K562 (cell line): ENCODE measurements around the gene GATAD2B. TPM values are rescaled to one million over a fixed set of nuclear protein-coding genes. Genes with fewer than 3 reads are reported as not detected.

ENCODE experiments used
- CBFA2T2 ChIP-seq: fragments of 450-650 bp; conservative IDR thresholded peaks from 2 replicates; pipeline ENCODE4 v1.6.1; 2017; ENCODE audit warnings: mild to moderate bottlenecking
- CBX1 ChIP-seq: sonication (generic); IDR thresholded peaks from 2 replicates; pipeline ENCODE4 v1.6.1; 2016; ENCODE audit warnings: antibody characterized with exemption, low read depth, mild to moderate bottlenecking
- CEBPZ ChIP-seq: fragments of 150-350 bp; IDR thresholded peaks from 2 replicates; pipeline ENCODE4 v1.6.1; 2014; ENCODE audit warnings: low read depth, mild to moderate bottlenecking, low read length, borderline replicate concordance
- CSDE1 ChIP-seq, 2 experiments: fragments of 450-650 bp; IDR thresholded peaks; 2 replicates each; pipeline ENCODE4 v1.6.1; 2016; ENCODE audit warnings: mild to moderate bottlenecking in 1 of 2
- DNMT1 ChIP-seq: fragments of 450-650 bp; IDR thresholded peaks from 2 replicates; pipeline ENCODE4 v1.6.1; 2016; ENCODE audit warnings: antibody characterized with exemption, mild to moderate bottlenecking
- EZH2 ChIP-seq: IDR thresholded peaks from 2 replicates; pipeline ENCODE4 v1.6.1; 2012; ENCODE audit warnings: low read depth, mild to moderate bottlenecking, inconsistent platforms, low read length, borderline replicate concordance
- KAT2B ChIP-seq: IDR thresholded peaks from one replicate; pipeline ENCODE4 v1.6.1; 2012; ENCODE audit warnings: low read depth, mild to moderate bottlenecking, control low read depth, inconsistent platforms, low read length, moderate library complexity
- MYBL2 ChIP-seq, 2 experiments: fragments of 450-650 bp in 1 of 2; sonication (generic) in 1 of 2; formaldehyde crosslinking in 1 of 2; IDR thresholded peaks; 2 replicates each; pipeline versions ENCODE4 v1.6.1 to v1.8.1; 2017 to 2022; ENCODE audit warnings: borderline replicate concordance in 1 of 2, inconsistent platforms in 1 of 2, low read depth in 1 of 2, mild to moderate bottlenecking in 1 of 2, missing genetic modification reagents in 1 of 2, moderate library complexity in 1 of 2
- NCOA1 ChIP-seq: fragments of 450-650 bp; IDR thresholded peaks from 2 replicates; pipeline ENCODE4 v1.6.1; 2016; ENCODE audit warnings: low read depth
- NCOA6 ChIP-seq: fragments of 450-650 bp; IDR thresholded peaks from 2 replicates; pipeline ENCODE4 v1.6.1; 2017; ENCODE audit warnings: mild to moderate bottlenecking
- NR2C1 ChIP-seq, 2 experiments: fragments of 450-650 bp; IDR thresholded peaks; 2 replicates each; pipeline ENCODE4 v1.6.1; 2017; ENCODE audit warnings: mild to moderate bottlenecking in 2 of 2, antibody characterized with exemption in 1 of 2, inconsistent platforms in 1 of 2, missing compliant biosample characterization in 1 of 2, missing genetic modification characterization in 1 of 2
- POLR3A ChIP-seq: IDR thresholded peaks from 2 replicates; pipeline ENCODE4 v1.6.1; 2011; ENCODE audit warnings: borderline replicate concordance, mild to moderate bottlenecking, moderate library complexity; ENCODE audit not compliant: insufficient read length, insufficient read depth; ENCODE audit errors: extremely low read depth
- PTBP1 ChIP-seq: fragments of 200-400 bp; formaldehyde crosslinking; IDR thresholded peaks from 2 replicates; pipeline ENCODE4 v1.6.1; 2017; ENCODE audit warnings: low read depth, low read length
- RAD21 ChIP-seq, 2 experiments: fragments of 250-450 bp in 1 of 2; fragments of 450-650 bp in 1 of 2; sonication (Bioruptor Pico) in 1 of 2; formaldehyde crosslinking in 1 of 2; IDR thresholded peaks in 1 of 2; conservative IDR thresholded peaks in 1 of 2; 2 replicates each; pipeline versions ENCODE4 v1.4.0 to v1.8.0; 2020 to 2022; ENCODE audit warnings: mild to moderate bottlenecking in 2 of 2, moderate library complexity in 1 of 2
- RBFOX2 ChIP-seq: fragments of 200-400 bp; formaldehyde crosslinking; IDR thresholded peaks from 2 replicates; pipeline ENCODE4 v1.6.1; 2017; ENCODE audit warnings: low read depth, mild to moderate bottlenecking, low read length, moderate library complexity
- SMC3 ChIP-seq: conservative IDR thresholded peaks from 2 replicates; pipeline ENCODE4 v1.6.1; 2011; ENCODE audit warnings: low read depth, low read length, improper control_type of control experiment; ENCODE audit not compliant: insufficient read depth
- TAF7 ChIP-seq: fragments of 450-650 bp; IDR thresholded peaks from 2 replicates; pipeline ENCODE4 v1.6.1; 2016; ENCODE audit warnings: missing genetic modification characterization, missing compliant biosample characterization
- ZFP36 ChIP-seq: fragments of 150-350 bp; IDR thresholded peaks from 2 replicates; pipeline ENCODE4 v1.6.1; 2018; ENCODE audit warnings: low read length, low read depth; ENCODE audit not compliant: partially characterized antibody
- ZFPM2 ChIP-seq: fragments of 250-450 bp; sonication (Bioruptor Pico); IDR thresholded peaks from 2 replicates; pipeline ENCODE4 v1.5.1; 2022; ENCODE audit warnings: mild to moderate bottlenecking
- ZNF12 ChIP-seq: sonication (generic); formaldehyde crosslinking; IDR thresholded peaks from 2 replicates; pipeline ENCODE4 v1.4.0; 2020; ENCODE audit warnings: mild to moderate bottlenecking, missing genetic modification reagents
- ZNF134 ChIP-seq: fragments of 250-450 bp; sonication (Bioruptor Pico); conservative IDR thresholded peaks from 2 replicates; pipeline ENCODE4 v1.4.0; 2020
- ZNF347 ChIP-seq: fragments of 450-650 bp; formaldehyde crosslinking; IDR thresholded peaks from 2 replicates; pipeline ENCODE4 v1.4.0; 2020; ENCODE audit warnings: low read depth, mild to moderate bottlenecking, moderate library complexity
- ZNF699 ChIP-seq: fragments of 250-450 bp; sonication (Bioruptor Pico); IDR thresholded peaks from 2 replicates; pipeline ENCODE4 v1.8.0; 2021; ENCODE audit warnings: mild to moderate bottlenecking, moderate library complexity; ENCODE audit not compliant: insufficient replicate concordance
- polyA plus RNA-seq, 8 experiments: library from polyadenylated mRNA; depleted of rRNA in 4 of 8; stranded (reverse) in 5 of 8; unstranded in 3 of 8; fragments of >200 nt; fragmentation: Nextera tagmentation in 2 of 8; fragmentation: Illumina TruSeq in 1 of 8; extraction: Ambion mirVana in 2 of 8; extraction: Trizol in 1 of 8; gene quantifications; 2 replicates each; pipeline versions ENCODE4 v1.2.1 to v1.2.3, GENCODE V29; 2011 to 2014; ENCODE audit warnings: inconsistent platforms in 1 of 8, missing spikeins in 1 of 8
- total RNA-seq, 7 experiments: library from RNA; depleted of rRNA in 6 of 7; stranded (reverse); fragments of >200 nt in 6 of 7; fragmentation: Illumina TruSeq in 2 of 7; extraction: Trizol in 2 of 7; gene quantifications; 2 replicates each; pipeline versions ENCODE4 v1.2.1 to v1.2.3, GENCODE V29; 2011 to 2021; ENCODE audit warnings: low replicate concordance in 1 of 7

The GATAD2B gene
- total and polyA plus RNA-seq, 9 of the 15 experiments (the other 6 are each of a cell fraction or from before 2014, with no cell fraction given): 1.5 to 40.2 (median 4.9) TPM

GRCh38 chr1:153796786-153797659 is 125.7 kb downstream of the GATAD2B start (continued):
- TF ChIP-seq CEBPZ: no peak
- no peak for TF ChIP-seq ZFP36
- peak; percentile 66 to 86 for TF ChIP-seq RAD21 (CRISPR knock-in tag; conservative IDR thresholded peaks at IDR 0.05 in 1 of 2, IDR thresholded peaks at IDR 0.05 in 1 of 2)
- TF ChIP-seq DNMT1: no peak
- no peak for TF ChIP-seq RBFOX2
- no peak for TF ChIP-seq ZNF134 (CRISPR knock-in tag)
- no peak for TF ChIP-seq CBX1
- TF ChIP-seq ZFPM2 (CRISPR knock-in tag): no peak
- TF ChIP-seq TAF7 (tag): no peak
- no peak for TF ChIP-seq ZNF699
- no peak for TF ChIP-seq NCOA6
- TF ChIP-seq ZNF347 (CRISPR knock-in tag): no peak
- TF ChIP-seq NR2C1 (IDR thresholded peaks at IDR 0.05): no peak
- TF ChIP-seq NR2C1 (tag; IDR thresholded peaks at IDR 0.05): no peak
- peak; percentile 83 for TF ChIP-seq SMC3
- TF ChIP-seq KAT2B: no peak
- no peak for TF ChIP-seq PTBP1
- TF ChIP-seq CSDE1 (IDR thresholded peaks at IDR 0.05): no peak
- TF ChIP-seq EZH2: no peak
- no peak for TF ChIP-seq CBFA2T2
- no peak for TF ChIP-seq POLR3A
- TF ChIP-seq NCOA1: no peak
- TF ChIP-seq ZNF12: no peak
- no peak for TF ChIP-seq MYBL2 (IDR thresholded peaks at IDR 0.05; ENCODE audit: low read depth)
- no peak for TF ChIP-seq MYBL2 (CRISPR knock-in tag; IDR thresholded peaks at IDR 0.05; ENCODE audit: borderline replicate concordance)
